ENCODE measurements around the gene NFIL3.
A peak's percentile ranks its signal among the peaks of the same experiment; 100 is the strongest.
"Not testable (repeated sequence)": the region's sequence is repeated elsewhere in the genome, so short reads cannot be mapped to it uniquely, and the experiment has no call there.

Gene NFIL3

GRCh38 chr9:91423785-91424402 lies at the start of gene NFIL3:
Gene NFIL3 (minus strand): TSS chr9:91423832. CDS start chr9:91410734, 13,098 bp downstream.
- DNase-seq (ENCODE audit: low read depth in 2 of 2), result peak; percentile 30 to 55

GRCh38 chr9:91471524-91471923 lies 47.9 kb upstream of the NFIL3 start:
- DNase-seq (ENCODE audit: low read depth in 2 of 2), result not testable (repeated sequence)

GRCh38 chr9:91465420-91465819 lies 41.8 kb upstream of the NFIL3 start:
- no peak for DNase-seq (ENCODE audit: low read depth in 2 of 2)

GRCh38 chr9:91458906-91459305 lies 35.3 kb upstream of the NFIL3 start:
- no peak for DNase-seq (ENCODE audit: low read depth in 2 of 2)

- DNase-seq (ENCODE audit: low read depth in 2 of 2), result no peak
Measured at GRCh38 chr9:91452844-91453243, 29.2 kb upstream of the NFIL3 start.

GRCh38 chr9:91451431-91452270 lies 28.0 kb upstream of the NFIL3 start:
- no peak for DNase-seq (ENCODE audit: low read depth in 2 of 2)

GRCh38 chr9:91445135-91445534 lies 21.5 kb upstream of the NFIL3 start:
- no peak for DNase-seq (ENCODE audit: low read depth in 2 of 2)

- DNase-seq (ENCODE audit: low read depth in 2 of 2), result no peak
Measured at GRCh38 chr9:91443994-91444392, 20.4 kb upstream of the NFIL3 start.

- no peak for DNase-seq (ENCODE audit: low read depth in 2 of 2)
Measured at GRCh38 chr9:91443321-91443993, 19.8 kb upstream of the NFIL3 start.

GRCh38 chr9:91436841-91437240 lies 13.2 kb upstream of the NFIL3 start:
- DNase-seq (ENCODE audit: low read depth in 2 of 2), result no peak

- DNase-seq (ENCODE audit: low read depth in 2 of 2), result no peak
Measured at GRCh38 chr9:91433180-91433579, 9.5 kb upstream of the NFIL3 start.

- no peak for DNase-seq (ENCODE audit: low read depth in 2 of 2)
Measured at GRCh38 chr9:91431485-91431884, 7.9 kb upstream of the NFIL3 start.

- DNase-seq (ENCODE audit: low read depth in 2 of 2), result no peak
Measured at GRCh38 chr9:91429501-91429900, 5.9 kb upstream of the NFIL3 start.

- DNase-seq (ENCODE audit: low read depth in 2 of 2), result no peak
Measured at GRCh38 chr9:91428927-91429351, 5.3 kb upstream of the NFIL3 start.

GRCh38 chr9:91428436-91428835 lies 4.8 kb upstream of the NFIL3 start:
- no peak for DNase-seq (ENCODE audit: low read depth in 2 of 2)

GRCh38 chr9:91427873-91428272 lies 4.2 kb upstream of the NFIL3 start:
- DNase-seq (ENCODE audit: low read depth in 2 of 2), result no peak

- DNase-seq (ENCODE audit: low read depth in 2 of 2), result no peak
Measured at GRCh38 chr9:91426123-91426745, 2.6 kb upstream of the NFIL3 start.

- no peak for DNase-seq (ENCODE audit: low read depth in 2 of 2)
Measured at GRCh38 chr9:91425271-91425670, 1.6 kb upstream of the NFIL3 start.

GRCh38 chr9:91424403-91425176 lies 958 bp upstream of the NFIL3 start:
- peak in 1 of 2 donors; percentile 27 for DNase-seq (ENCODE audit: low read depth in 2 of 2)

- DNase-seq (ENCODE audit: low read depth in 2 of 2), result no peak
Measured at GRCh38 chr9:91422758-91423711, 597 bp downstream of the NFIL3 start.
